ENCODE measurements around the gene SLC25A36. TPM values are rescaled to one million over a fixed set of nuclear protein-coding genes. Genes with fewer than 3 reads are reported as not detected.
A peak's percentile ranks its signal among the peaks of the same experiment; 100 is the strongest.

The SLC25A36 gene
- total RNA-seq, 1 experiment from 2014 or later, result 78.4 TPM

- H3K27ac Mint-ChIP-seq, result no peak overlapping the region
- peak; percentile 96 for ATAC-seq
- POLR2A ChIA-PET, result no interaction called here
Measured at GRCh38 chr3:141011232-141011996, 69.8 kb downstream of the SLC25A36 start.

GRCh38 chr3:141011997-141012262 lies 70.3 kb downstream of the SLC25A36 start:
- Mint-ChIP-seq H3K4me3 (no peak overlapping the region), H3K9me3 (peaks cover 2% of the 10 kb centered on the region), H3K27ac (no peak overlapping the region), H3K27me3 (ENCODE audit: low read depth) (no peaks in the 10 kb centered on the region; the same call in 1 of the 2 replicates), H3K4me1 (peaks cover 24% of the 10 kb centered on the region), H3K36me3 (no peaks in the 10 kb centered on the region)
- DNase-seq (ENCODE audit: low spot score) (no peak), ATAC-seq (no peak)
- ChIA-PET CTCF (interaction anchor here (0.6 to 5.8 kb wide), 20 partner anchors 13 to 300 kb away, joined by 3 to 40 read pairs (median 6); partner anchors contain the start of gene SPSB4), POLR2A (no interaction called here)
- no peak for TF ChIP-seq ZNF121 (CRISPR knock-in tag; IDR thresholded peaks at IDR 0.05)
- TF ChIP-seq SP1 (CRISPR knock-in tag; conservative IDR thresholded peaks at IDR 0.05), result no peak
- no peak for TF ChIP-seq OVOL2 (CRISPR knock-in tag; IDR thresholded peaks at IDR 0.05; ENCODE audit: borderline replicate concordance)
- no peak for TF ChIP-seq JUN (CRISPR knock-in tag; IDR thresholded peaks at IDR 0.05)
- no peak for TF ChIP-seq FOXJ3 (CRISPR knock-in tag; IDR thresholded peaks at IDR 0.05; ENCODE audit: borderline replicate concordance)
- no peak for TF ChIP-seq TEAD1 (CRISPR knock-in tag; IDR thresholded peaks at IDR 0.05)
- no peak for TF ChIP-seq NFYB (CRISPR knock-in tag; conservative IDR thresholded peaks at IDR 0.05; ENCODE audit: low read depth)
- no peak for TF ChIP-seq FOXP4 (CRISPR knock-in tag; IDR thresholded peaks at IDR 0.05)
- no peak for TF ChIP-seq ZNF671 (CRISPR knock-in tag; IDR thresholded peaks at IDR 0.05)

More at GRCh38 chr3:141011232-141011996, 69.8 kb downstream of the SLC25A36 start:
- peak; percentile 81 for TF ChIP-seq CTCF (IDR thresholded peaks at IDR 0.05)
- no peak for TF ChIP-seq PREB (CRISPR knock-in tag; IDR thresholded peaks at IDR 0.05; ENCODE audit: borderline replicate concordance)
- H3K36me3 Mint-ChIP-seq, result no peaks in the 10 kb centered on the region
- no peak overlapping the region for H3K4me3 Mint-ChIP-seq
- H3K4me1 Mint-ChIP-seq, result peaks cover 24% of the 10 kb centered on the region
- DNase-seq (ENCODE audit: low spot score), result peak; percentile 95
- H3K9me3 Mint-ChIP-seq, result no peaks in the 10 kb centered on the region; the same call in 1 of the 2 replicates
- no peaks in the 10 kb centered on the region; the same call in 1 of the 2 replicates for H3K27me3 Mint-ChIP-seq (ENCODE audit: low read depth)
- CTCF ChIA-PET, result interaction anchor here (0.6 to 5.8 kb wide), 24 partner anchors 12 to 300 kb away, joined by 3 to 40 read pairs (median 4); partner anchors contain the start of gene SPSB4

GRCh38 chr3:141012571-141012970 lies 70.9 kb downstream of the SLC25A36 start:
- no peak for TF ChIP-seq CREM (CRISPR knock-in tag; IDR thresholded peaks at IDR 0.05)
- no peak for TF ChIP-seq FOXK1 (CRISPR knock-in tag; IDR thresholded peaks at IDR 0.05)
- TF ChIP-seq ZNF532 (CRISPR knock-in tag; IDR thresholded peaks at IDR 0.05; ENCODE audit: borderline replicate concordance), result no peak
- no peak for TF ChIP-seq MYBL2 (CRISPR knock-in tag; IDR thresholded peaks at IDR 0.05)
- TF ChIP-seq ZNF281 (CRISPR knock-in tag; IDR thresholded peaks at IDR 0.05), result no peak
- Mint-ChIP-seq H3K27me3 (ENCODE audit: low read depth) (peaks cover under 1% of the 10 kb centered on the region; the same call in 1 of the 2 replicates), H3K36me3 (peaks cover 3% of the 10 kb centered on the region), H3K4me3 (no peak overlapping the region), H3K4me1 (peaks cover 24% of the 10 kb centered on the region), H3K9me3 (peaks cover 9% of the 10 kb centered on the region), H3K27ac (no peak overlapping the region)
- CTCF ChIA-PET, result interaction anchor here (0.6 to 5.8 kb wide), 19 partner anchors 13 to 299 kb away, joined by 3 to 40 read pairs (median 4); partner anchors contain the start of genes PXYLP1 and SPSB4
- peak; percentile 59 for ATAC-seq
- POLR2A ChIA-PET, result interaction anchor here (1.0 kb wide), 1 partner anchor 39 kb away, joined by 3 read pairs; the partner anchor contains the start of gene SPSB4
- no peak for DNase-seq (ENCODE audit: low spot score)
